K562 (cell line): Measurements from ENCODE around the gene PHTF1. TPM values are rescaled to one million over a fixed set of nuclear protein-coding genes. Genes with fewer than 3 reads are reported as not detected.

Experiments used
- BDP1 ChIP-seq: IDR thresholded peaks from 3 replicates; pipeline ENCODE4 v1.6.1; 2011; ENCODE audit not compliant: insufficient read length, insufficient read depth
- RCOR1 ChIP-seq, 2 experiments: IDR thresholded peaks; 2 replicates each; pipeline ENCODE4 v1.6.1; 2012; ENCODE audit warnings: low read depth in 2 of 2, low read length in 2 of 2, borderline replicate concordance in 1 of 2, improper control_type of control experiment in 1 of 2
- polyA plus RNA-seq, 8 experiments: library from polyadenylated mRNA; depleted of rRNA in 4 of 8; stranded (reverse) in 5 of 8; unstranded in 3 of 8; fragments of >200 nt; fragmentation: Nextera tagmentation in 2 of 8; fragmentation: Illumina TruSeq in 1 of 8; extraction: Ambion mirVana in 2 of 8; extraction: Trizol in 1 of 8; gene quantifications; 2 replicates each; pipeline versions ENCODE4 v1.2.1 to v1.2.3, GENCODE V29; 2011 to 2014; ENCODE audit warnings: inconsistent platforms in 1 of 8, missing spikeins in 1 of 8
- total RNA-seq, 7 experiments: library from RNA; depleted of rRNA in 6 of 7; stranded (reverse); fragments of >200 nt in 6 of 7; fragmentation: Illumina TruSeq in 2 of 7; extraction: Trizol in 2 of 7; gene quantifications; 2 replicates each; pipeline versions ENCODE4 v1.2.1 to v1.2.3, GENCODE V29; 2011 to 2021; ENCODE audit warnings: low replicate concordance in 1 of 7
- TF ChIP-seq, protein P1 (sequence below), 2 experiments: IDR thresholded peaks; 2 replicates each; pipeline ENCODE4 v1.6.1; 2011; ENCODE audit warnings: borderline replicate concordance in 1 of 2, control low read depth in 1 of 2, low read depth in 1 of 2, low read length in 1 of 2, mild to moderate bottlenecking in 1 of 2, mixed read lengths in 1 of 2, moderate library complexity in 1 of 2; ENCODE audit not compliant: insufficient read depth in 1 of 2, insufficient read length in 1 of 2, poor library complexity in 1 of 2, severe bottlenecking in 1 of 2; ENCODE audit errors: extremely low read depth in 1 of 2
- TF ChIP-seq, protein P2 (sequence below), 2 experiments: fragments of 450-650 bp in 1 of 2; sonication (generic) in 1 of 2; formaldehyde crosslinking in 1 of 2; IDR thresholded peaks; 2 replicates each; pipeline versions ENCODE4 v1.7.1 to v1.9.0; 2016 to 2022; ENCODE audit warnings: inconsistent platforms in 1 of 2, mild to moderate bottlenecking in 1 of 2, missing genetic modification reagents in 1 of 2

PHTF1 gene
- total and polyA plus RNA-seq, 9 of the 15 experiments (the other 6 are each of a cell fraction or from before 2014, with no cell fraction given) = 8.4 to 36.2 (median 23.0) TPM

- TF ChIP-seq, protein P1, sequence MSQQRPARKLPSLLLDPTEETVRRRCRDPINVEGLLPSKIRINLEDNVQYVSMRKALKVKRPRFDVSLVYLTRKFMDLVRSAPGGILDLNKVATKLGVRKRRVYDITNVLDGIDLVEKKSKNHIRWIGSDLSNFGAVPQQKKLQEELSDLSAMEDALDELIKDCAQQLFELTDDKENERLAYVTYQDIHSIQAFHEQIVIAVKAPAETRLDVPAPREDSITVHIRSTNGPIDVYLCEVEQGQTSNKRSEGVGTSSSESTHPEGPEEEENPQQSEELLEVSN (IDR thresholded peaks at IDR 0.05; ENCODE audit: borderline replicate concordance in 1 of 2, extremely low read depth in 1 of 2, insufficient read depth in 1 of 2, insufficient read length in 1 of 2, low read depth in 1 of 2, low read length in 1 of 2, poor library complexity in 1 of 2, severe bottlenecking in 1 of 2) = peak; percentile 69 to 93
- TF ChIP-seq, protein P2, sequence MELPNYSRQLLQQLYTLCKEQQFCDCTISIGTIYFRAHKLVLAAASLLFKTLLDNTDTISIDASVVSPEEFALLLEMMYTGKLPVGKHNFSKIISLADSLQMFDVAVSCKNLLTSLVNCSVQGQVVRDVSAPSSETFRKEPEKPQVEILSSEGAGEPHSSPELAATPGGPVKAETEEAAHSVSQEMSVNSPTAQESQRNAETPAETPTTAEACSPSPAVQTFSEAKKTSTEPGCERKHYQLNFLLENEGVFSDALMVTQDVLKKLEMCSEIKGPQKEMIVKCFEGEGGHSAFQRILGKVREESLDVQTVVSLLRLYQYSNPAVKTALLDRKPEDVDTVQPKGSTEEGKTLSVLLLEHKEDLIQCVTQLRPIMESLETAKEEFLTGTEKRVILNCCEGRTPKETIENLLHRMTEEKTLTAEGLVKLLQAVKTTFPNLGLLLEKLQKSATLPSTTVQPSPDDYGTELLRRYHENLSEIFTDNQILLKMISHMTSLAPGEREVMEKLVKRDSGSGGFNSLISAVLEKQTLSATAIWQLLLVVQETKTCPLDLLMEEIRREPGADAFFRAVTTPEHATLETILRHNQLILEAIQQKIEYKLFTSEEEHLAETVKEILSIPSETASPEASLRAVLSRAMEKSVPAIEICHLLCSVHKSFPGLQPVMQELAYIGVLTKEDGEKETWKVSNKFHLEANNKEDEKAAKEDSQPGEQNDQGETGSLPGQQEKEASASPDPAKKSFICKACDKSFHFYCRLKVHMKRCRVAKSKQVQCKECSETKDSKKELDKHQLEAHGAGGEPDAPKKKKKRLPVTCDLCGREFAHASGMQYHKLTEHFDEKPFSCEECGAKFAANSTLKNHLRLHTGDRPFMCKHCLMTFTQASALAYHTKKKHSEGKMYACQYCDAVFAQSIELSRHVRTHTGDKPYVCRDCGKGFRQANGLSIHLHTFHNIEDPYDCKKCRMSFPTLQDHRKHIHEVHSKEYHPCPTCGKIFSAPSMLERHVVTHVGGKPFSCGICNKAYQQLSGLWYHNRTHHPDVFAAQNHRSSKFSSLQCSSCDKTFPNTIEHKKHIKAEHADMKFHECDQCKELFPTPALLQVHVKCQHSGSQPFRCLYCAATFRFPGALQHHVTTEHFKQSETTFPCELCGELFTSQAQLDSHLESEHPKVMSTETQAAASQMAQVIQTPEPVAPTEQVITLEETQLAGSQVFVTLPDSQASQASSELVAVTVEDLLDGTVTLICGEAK (IDR thresholded peaks at IDR 0.05) = peak; percentile 62; the same call in 1 of the 2 replicates
- TF ChIP-seq, protein P2 (CRISPR knock-in tag; IDR thresholded peaks at IDR 0.05) = no peak
- no peak for TF ChIP-seq BDP1
- no peak; a peak in 1 of 4 replicates for TF ChIP-seq RCOR1 (IDR thresholded peaks at IDR 0.05; ENCODE audit: borderline replicate concordance in 1 of 2, low read depth in 2 of 2, low read length in 2 of 2)
These were observed at the start of gene PHTF1 (continued) for GRCh38 chr1:113759333-113760101.
